ENCODE results near the gene MLLT10. TPM values are rescaled to one million over a fixed set of nuclear protein-coding genes. Genes with fewer than 3 reads are reported as not detected.
"Not testable (repeated sequence)": the region's sequence is repeated elsewhere in the genome, so short reads cannot be mapped to it uniquely, and the experiment has no call there.

Gene MLLT10
- total RNA-seq, 1 donor from 2014 or later, result 50.6 TPM

DNA sequence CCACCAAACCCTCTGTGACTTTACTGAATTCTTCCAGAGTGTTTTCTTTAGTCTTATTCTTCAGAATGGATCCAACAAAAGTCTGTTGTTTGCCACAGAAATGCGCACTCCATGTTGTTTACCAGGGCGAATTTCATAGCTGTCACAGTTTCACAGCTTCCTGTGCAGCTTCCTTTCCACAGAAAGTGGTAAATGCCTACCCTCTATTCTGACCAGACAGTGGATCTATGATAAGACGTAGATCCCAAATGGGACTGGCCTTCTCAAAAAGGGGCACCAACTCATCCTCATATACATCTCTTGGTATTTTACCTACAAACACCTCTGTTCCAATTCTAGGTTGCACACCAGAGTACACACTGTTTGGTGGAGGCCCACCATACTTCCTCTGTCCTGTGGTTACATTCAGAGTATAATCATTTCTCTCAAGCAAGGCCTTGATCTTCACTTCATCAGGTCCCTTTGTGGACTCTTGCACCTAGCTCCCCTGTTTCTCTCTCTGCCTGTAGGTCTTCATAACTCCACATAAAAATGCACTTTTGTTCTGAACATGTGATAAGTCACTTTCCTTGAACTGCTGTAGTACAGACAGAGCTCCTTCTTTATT is 91.7 kb downstream of the MLLT10 start:
- H3K4me1 Mint-ChIP-seq (ENCODE audit: unreplicated experiment), result peaks cover 16% of the 10 kb centered on the region
- peaks cover 1% of the 10 kb centered on the region for H3K27me3 Mint-ChIP-seq (ENCODE audit: unreplicated experiment)
- peaks cover 19% of the 10 kb centered on the region for H3K36me3 Mint-ChIP-seq (ENCODE audit: low read depth, unreplicated experiment)
- TF ChIP-seq, protein P1, sequence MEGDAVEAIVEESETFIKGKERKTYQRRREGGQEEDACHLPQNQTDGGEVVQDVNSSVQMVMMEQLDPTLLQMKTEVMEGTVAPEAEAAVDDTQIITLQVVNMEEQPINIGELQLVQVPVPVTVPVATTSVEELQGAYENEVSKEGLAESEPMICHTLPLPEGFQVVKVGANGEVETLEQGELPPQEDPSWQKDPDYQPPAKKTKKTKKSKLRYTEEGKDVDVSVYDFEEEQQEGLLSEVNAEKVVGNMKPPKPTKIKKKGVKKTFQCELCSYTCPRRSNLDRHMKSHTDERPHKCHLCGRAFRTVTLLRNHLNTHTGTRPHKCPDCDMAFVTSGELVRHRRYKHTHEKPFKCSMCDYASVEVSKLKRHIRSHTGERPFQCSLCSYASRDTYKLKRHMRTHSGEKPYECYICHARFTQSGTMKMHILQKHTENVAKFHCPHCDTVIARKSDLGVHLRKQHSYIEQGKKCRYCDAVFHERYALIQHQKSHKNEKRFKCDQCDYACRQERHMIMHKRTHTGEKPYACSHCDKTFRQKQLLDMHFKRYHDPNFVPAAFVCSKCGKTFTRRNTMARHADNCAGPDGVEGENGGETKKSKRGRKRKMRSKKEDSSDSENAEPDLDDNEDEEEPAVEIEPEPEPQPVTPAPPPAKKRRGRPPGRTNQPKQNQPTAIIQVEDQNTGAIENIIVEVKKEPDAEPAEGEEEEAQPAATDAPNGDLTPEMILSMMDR (IDR thresholded peaks at IDR 0.05; ENCODE audit: unreplicated experiment), result no peak
- H3K9me3 Mint-ChIP-seq (ENCODE audit: unreplicated experiment), result no peaks in the 10 kb centered on the region
- DNase-seq (ENCODE audit: low spot score), result no peak
- no peak overlapping the region for H3K4me3 Mint-ChIP-seq (ENCODE audit: unreplicated experiment)
- H3K27ac Mint-ChIP-seq (ENCODE audit: unreplicated experiment), result no peak overlapping the region

DNA sequence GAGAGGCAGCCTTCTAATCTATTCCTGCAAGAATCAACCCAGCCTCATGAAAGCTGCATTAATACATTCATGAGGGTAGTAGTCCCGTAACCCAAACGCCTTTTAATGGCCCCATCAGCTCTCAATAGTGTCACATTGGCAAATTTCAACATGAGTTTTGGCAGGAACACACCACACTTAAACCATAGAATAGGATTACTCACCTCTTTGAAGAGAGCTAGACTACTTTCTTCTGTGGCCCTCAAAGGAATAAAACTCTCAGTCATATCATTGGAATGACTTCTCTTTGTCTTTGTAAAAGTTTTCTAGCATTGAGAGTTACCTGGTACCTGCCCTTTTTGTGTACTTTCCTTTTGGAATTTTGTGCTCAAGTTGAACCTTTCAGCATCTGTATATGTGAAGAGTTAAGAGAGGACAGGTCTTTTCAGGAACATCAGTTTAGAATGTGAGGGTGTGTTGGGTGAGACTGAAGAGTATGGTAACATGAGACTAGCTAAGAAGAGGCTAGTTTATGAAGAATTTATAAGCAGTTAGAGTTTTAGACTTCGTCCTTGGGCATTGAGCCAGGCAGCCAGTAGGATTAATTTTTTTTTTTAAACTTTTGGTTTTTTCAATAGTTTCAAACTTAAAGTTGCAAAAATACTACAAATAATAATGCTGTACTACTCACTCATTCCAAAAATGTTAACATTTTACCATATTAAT is 92.6 kb downstream of the MLLT10 start:
- DNase-seq (ENCODE audit: low spot score), result no peak
- H3K4me3 Mint-ChIP-seq (ENCODE audit: unreplicated experiment), result no peak overlapping the region
- H3K9me3 Mint-ChIP-seq (ENCODE audit: unreplicated experiment), result no peaks in the 10 kb centered on the region
- TF ChIP-seq, protein P1 (IDR thresholded peaks at IDR 0.05; ENCODE audit: unreplicated experiment), result no peak
- no peak overlapping the region for H3K27ac Mint-ChIP-seq (ENCODE audit: unreplicated experiment)
- peaks cover 23% of the 10 kb centered on the region for H3K36me3 Mint-ChIP-seq (ENCODE audit: low read depth, unreplicated experiment)
- H3K27me3 Mint-ChIP-seq (ENCODE audit: unreplicated experiment), result peaks cover 1% of the 10 kb centered on the region
- peaks cover 16% of the 10 kb centered on the region for H3K4me1 Mint-ChIP-seq (ENCODE audit: unreplicated experiment)

GRCh38 chr10:21627331-21627730 is 93.3 kb downstream of the MLLT10 start:
- TF ChIP-seq, protein P1 (IDR thresholded peaks at IDR 0.05; ENCODE audit: unreplicated experiment), result no peak
- Mint-ChIP-seq H3K27ac (ENCODE audit: unreplicated experiment) (no peak overlapping the region), H3K4me1 (ENCODE audit: unreplicated experiment) (peaks cover 16% of the 10 kb centered on the region), H3K4me3 (ENCODE audit: unreplicated experiment) (no peak overlapping the region), H3K9me3 (ENCODE audit: unreplicated experiment) (no peaks in the 10 kb centered on the region), H3K27me3 (ENCODE audit: unreplicated experiment) (peaks cover 1% of the 10 kb centered on the region), H3K36me3 (ENCODE audit: low read depth, unreplicated experiment) (peaks cover 23% of the 10 kb centered on the region)
- no peak for DNase-seq (ENCODE audit: low spot score)

DNA sequence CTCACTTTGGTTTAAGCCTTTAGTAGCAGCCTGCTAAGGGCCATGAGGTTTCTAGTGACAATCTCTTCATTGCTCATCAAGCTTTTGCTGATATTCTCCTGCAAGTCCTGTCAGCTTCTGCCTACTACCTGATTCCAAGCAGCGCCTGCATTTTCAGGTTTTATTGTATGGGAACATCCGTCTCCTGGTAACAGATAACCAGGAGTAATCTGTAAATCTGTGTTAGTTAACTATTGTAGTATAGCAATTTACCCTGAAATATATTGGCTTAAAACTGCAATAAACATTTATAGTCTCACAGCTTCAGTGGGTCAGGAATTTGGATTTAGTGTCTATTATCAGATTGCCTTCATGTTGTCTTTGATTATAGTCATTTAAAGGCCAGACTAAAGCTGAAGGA is 94.0 kb downstream of the MLLT10 start:
- Mint-ChIP-seq H3K27ac (ENCODE audit: unreplicated experiment) (no peak overlapping the region), H3K27me3 (ENCODE audit: unreplicated experiment) (peaks cover 1% of the 10 kb centered on the region), H3K4me3 (ENCODE audit: unreplicated experiment) (no peak overlapping the region), H3K36me3 (ENCODE audit: low read depth, unreplicated experiment) (peaks cover 23% of the 10 kb centered on the region), H3K4me1 (ENCODE audit: unreplicated experiment) (peaks cover 16% of the 10 kb centered on the region), H3K9me3 (ENCODE audit: unreplicated experiment) (no peaks in the 10 kb centered on the region)
- TF ChIP-seq, protein P1 (IDR thresholded peaks at IDR 0.05; ENCODE audit: unreplicated experiment), result no peak
- DNase-seq (ENCODE audit: low spot score), result no peak

- not testable (repeated sequence) for H3K27me3 Mint-ChIP-seq (ENCODE audit: unreplicated experiment); H3K4me3 Mint-ChIP-seq (ENCODE audit: unreplicated experiment); H3K27ac Mint-ChIP-seq (ENCODE audit: unreplicated experiment); H3K9me3 Mint-ChIP-seq (ENCODE audit: unreplicated experiment); DNase-seq (ENCODE audit: low spot score)
- Mint-ChIP-seq H3K4me1 (ENCODE audit: unreplicated experiment) (peaks cover 16% of the 10 kb centered on the region), H3K36me3 (ENCODE audit: low read depth, unreplicated experiment) (peaks cover 23% of the 10 kb centered on the region)
Observed at GRCh38 chr10:21628645-21629044, 94.6 kb downstream of the MLLT10 start.
